ENCODE measurements around the gene STIM2. TPM values are rescaled to one million over a fixed set of nuclear protein-coding genes. Genes with fewer than 3 reads are reported as not detected.
A peak's percentile ranks its signal among the peaks of the same experiment; 100 is the strongest.

The STIM2 gene
- total and polyA plus RNA-seq, 10 of the 15 experiments (the other 5 are each of a cell fraction or from before 2014, with no cell fraction given) = 4.7 to 41.5 (median 16.9) TPM

- no peak overlapping the region for H3K27ac ChIP-seq (ENCODE audit: control insufficient read depth, insufficient read depth)
- ChIA-PET POLR2A (no interaction called here), SMC1A (ENCODE audit: uncharacterized antibody, unreplicated experiment) (interaction anchor here (0.7 to 6.3 kb wide), 21 partner anchors 10 to 680 kb away, joined by 3 to 33 read pairs (median 4); no protein-coding TSS in a partner anchor), CTCF (interaction anchor here (0.7 to 6.8 kb wide), 31 partner anchors 9 to 1022 kb away, joined by 3 to 78 read pairs (median 4); no protein-coding TSS in a partner anchor), RAD21 (ENCODE audit: unreplicated experiment) (interaction anchor here (1.0 to 2.0 kb wide), 15 partner anchors 12 to 981 kb away, joined by 3 to 14 read pairs (median 5); partner anchors contain the start of gene STIM2)
- H3K4me1 ChIP-seq (ENCODE audit: control insufficient read depth, insufficient read depth, low read length) = no peaks in the 10 kb centered on the region
- peak; percentile 83 for FAIRE-seq
- WGBS (ENCODE audit: insufficient coverage, insufficient replicate concordance, low lambda C conversion rate, missing lambda C conversion rate) = 0% methylated on average over 4 of the region's 6 CpGs
- H3K4me3 ChIP-seq = no peak overlapping the region
- intact Hi-C loops (cut with micrococcal nuclease; ENCODE audit: unreplicated experiment) (loop anchor here (2.0 kb wide), 3 partner anchors 222 to 552 kb away; partner anchors contain the start of gene TBC1D19), in situ Hi-C loops (cut with MboI) (loop anchor here (10.0 kb wide), 1 partner anchor 426 kb away; the partner anchor contains the start of gene TBC1D19)
- TF ChIP-seq SMC3 (IDR thresholded peaks at IDR 0.05; ENCODE audit: borderline replicate concordance, low read length) (peak; percentile 91), CTCF (IDR thresholded peaks at IDR 0.05 in 2 of 3, conservative IDR thresholded peaks at IDR 0.05 in 1 of 3; ENCODE audit: control insufficient read depth in 2 of 3, extremely low read depth in 1 of 3, insufficient read depth in 1 of 3, low read depth in 3 of 3, low read length in 3 of 3) (peak; percentile 79 to 86 (median 81)), KDM1A (IDR thresholded peaks at IDR 0.05; ENCODE audit: borderline replicate concordance) (no peak), RAD21 (IDR thresholded peaks at IDR 0.05; ENCODE audit: insufficient read depth, low read depth, low read length) (peak; percentile 99)
- no peaks in the 10 kb centered on the region for H3K79me2 ChIP-seq (ENCODE audit: control insufficient read depth, insufficient read depth, low read length)
- no peak overlapping the region for H2AFZ ChIP-seq (ENCODE audit: control insufficient read depth, low read depth, low read length)
- no peaks in the 10 kb centered on the region; the same call in 2 of the 3 replicates for H3K9me3 ChIP-seq (replicated peaks; ENCODE audit: control insufficient read depth, insufficient read depth, low read length)
- H3K9ac ChIP-seq (ENCODE audit: control insufficient read depth, insufficient read depth, low read length) = no peak overlapping the region
- ATAC-seq = peak; percentile 77
- H3K4me2 ChIP-seq (ENCODE audit: control insufficient read depth, insufficient read depth) = no peak overlapping the region
- H4K20me1 ChIP-seq (ENCODE audit: control insufficient read depth, insufficient read depth) = no peaks in the 10 kb centered on the region
- peaks cover 0 to 2% of the 10 kb centered on the region in 2 experiments; a peak in 1 of 4 replicates for H3K36me3 ChIP-seq (ENCODE audit: control insufficient read depth in 2 of 2, insufficient read depth in 2 of 2, low read length in 1 of 2)
- BruUV-seq (replicated peaks) = no TSS peak
- peak; percentile 16 for DNase-seq (ENCODE audit: low read depth, low spot score)
- no peaks in the 10 kb centered on the region for H3K27me3 ChIP-seq (replicated peaks in 1 of 2; ENCODE audit: control insufficient read depth in 2 of 2, insufficient read depth in 2 of 2, low read length in 1 of 2)
Measured at GRCh38 chr4:27010334-27010940, 149.8 kb downstream of the STIM2 start.

All from GM12878 (cell line).